Liver (tissue), 9 donors: ENCODE data around the gene KCNMB2. TPM values are rescaled to one million over a fixed set of nuclear protein-coding genes. Genes with fewer than 3 reads are reported as not detected.

Source experiments
- DNase-seq: peaks from one replicate; pipeline ENCODE4 v3.0.0-alpha.2; 2017; ENCODE audit warnings: low spot score
- H3K27ac ChIP-seq, 2 donors: one replicate each; pipeline ENCODE4 v1.7.0; 2013; ENCODE audit warnings: inconsistent platforms in 2 of 2, low read length in 2 of 2, control low read depth in 1 of 2, low read depth in 1 of 2, mild to moderate bottlenecking in 1 of 2
- H3K27me3 ChIP-seq, 4 donors: one replicate each; pipeline versions ENCODE4 v1.6.1 to v1.7.0; 2013; ENCODE audit warnings: low read length in 3 of 4, inconsistent platforms in 1 of 4, mild to moderate bottlenecking in 1 of 4, moderate library complexity in 1 of 4; ENCODE audit not compliant: control insufficient read depth in 4 of 4, insufficient read depth in 4 of 4
- H3K36me3 ChIP-seq, 4 donors: one replicate each; pipeline versions ENCODE4 v1.6.1 to v1.7.0; 2013; ENCODE audit warnings: low read length in 3 of 4, mild to moderate bottlenecking in 3 of 4, low read depth in 1 of 4, moderate library complexity in 1 of 4; ENCODE audit not compliant: control insufficient read depth in 4 of 4, insufficient read depth in 3 of 4
- H3K4me1 ChIP-seq, 4 donors: one replicate each; pipeline versions ENCODE4 v1.6.1 to v1.7.0; 2013; ENCODE audit warnings: low read length in 3 of 4, mild to moderate bottlenecking in 3 of 4, moderate library complexity in 1 of 4; ENCODE audit not compliant: control insufficient read depth in 4 of 4, insufficient read depth in 4 of 4
- H3K4me3 ChIP-seq, 3 donors: one replicate each; pipeline versions ENCODE4 v1.6.1 to v1.7.0; 2013; ENCODE audit warnings: low read length in 3 of 3, control low read depth in 1 of 3, low read depth in 1 of 3, mild to moderate bottlenecking in 1 of 3
- H3K9ac ChIP-seq, 2 donors: one replicate each; pipeline ENCODE4 v1.7.0; 2013; ENCODE audit warnings: low read length in 2 of 2, mild to moderate bottlenecking in 2 of 2, moderate library complexity in 2 of 2, control low read depth in 1 of 2, low read depth in 1 of 2
- H3K9me3 ChIP-seq, 4 donors: one replicate each; pipeline versions ENCODE4 v1.6.1 to v1.7.0; 2013; ENCODE audit warnings: low read length in 3 of 4; ENCODE audit not compliant: control insufficient read depth in 4 of 4
- CTCF ChIP-seq: fragments of 150-350 bp; IDR thresholded peaks from 2 replicates; pipeline ENCODE4 v1.5.1; 2017; ENCODE audit warnings: improper control_type of control experiment, low read depth, low read length; ENCODE audit not compliant: missing input control
- EGR1 ChIP-seq, 2 donors: IDR thresholded peaks; 2 replicates each; pipeline ENCODE4 v1.6.1; 2016 to 2018; ENCODE audit warnings: antibody characterized with exemption in 2 of 2, low read depth in 2 of 2
- FOXA1 ChIP-seq: IDR thresholded peaks from 2 replicates; pipeline ENCODE4 v1.6.1; 2016; ENCODE audit warnings: antibody characterized with exemption
- FOXA2 ChIP-seq: IDR thresholded peaks from 2 replicates; pipeline ENCODE4 v1.6.1; 2016; ENCODE audit warnings: antibody characterized with exemption
- HNF4A ChIP-seq, 2 donors: conservative IDR thresholded peaks; 2 replicates each; pipeline ENCODE4 v1.6.1; 2016; ENCODE audit warnings: antibody characterized with exemption in 2 of 2, mild to moderate bottlenecking in 2 of 2
- HNF4G ChIP-seq: IDR thresholded peaks from 2 replicates; pipeline ENCODE4 v1.6.1; 2016; ENCODE audit warnings: antibody characterized with exemption
- JUND ChIP-seq, 2 donors: IDR thresholded peaks; 2 replicates each; pipeline ENCODE4 v1.6.1; 2016; ENCODE audit warnings: antibody characterized with exemption in 2 of 2
- RAD21 ChIP-seq, 2 donors: IDR thresholded peaks; 2 replicates each; pipeline ENCODE4 v1.6.1; 2016; ENCODE audit warnings: antibody characterized with exemption in 2 of 2, mild to moderate bottlenecking in 2 of 2
- REST ChIP-seq: IDR thresholded peaks from 2 replicates; pipeline ENCODE4 v1.6.1; 2016; ENCODE audit warnings: antibody characterized with exemption, mild to moderate bottlenecking
- RXRA ChIP-seq, 2 donors: IDR thresholded peaks; 2 replicates each; pipeline ENCODE4 v1.6.1; 2017 to 2018; ENCODE audit warnings: antibody characterized with exemption in 2 of 2, mild to moderate bottlenecking in 1 of 2
- SP1 ChIP-seq: IDR thresholded peaks from 2 replicates; pipeline ENCODE4 v1.6.1; 2018; ENCODE audit warnings: antibody characterized with exemption, mild to moderate bottlenecking
- TAF1 ChIP-seq: conservative IDR thresholded peaks from 2 replicates; pipeline ENCODE4 v1.6.1; 2016; ENCODE audit warnings: antibody characterized with exemption, mild to moderate bottlenecking
- YY1 ChIP-seq: IDR thresholded peaks from 2 replicates; pipeline ENCODE4 v1.6.1; 2016; ENCODE audit warnings: antibody characterized with exemption, mild to moderate bottlenecking
- WGBS: extraction: QIAGEN DNeasy Blood & Tissue Kit; methylation state at CpG from one replicate; pipeline ENCODE4 v1.1.7; 2013; 5-methylcytosine and 5-hydroxymethylcytosine counted together
- polyA plus RNA-seq, 2 donors: library from polyadenylated mRNA; stranded (reverse) in 1 of 2; unstranded in 1 of 2; fragments of 200-250 nt in 1 of 2; fragments of >200 nt in 1 of 2; fragmentation: Nextera tagmentation in 1 of 2; extraction: Ambion mirVana in 1 of 2; gene quantifications; one replicate each; pipeline versions ENCODE4 v1.2.1 to v1.2.3, GENCODE V29; 2013 to 2015
- total RNA-seq, 2 donors: library from RNA; depleted of rRNA; stranded (reverse); fragments of >200 nt; gene quantifications; one replicate each; pipeline ENCODE4 v1.2.3, GENCODE V29; 2014
- TF ChIP-seq, protein P1 (sequence below): IDR thresholded peaks from 2 replicates; pipeline ENCODE4 v1.6.1; 2016; ENCODE audit warnings: antibody characterized with exemption
- TF ChIP-seq, protein P2 (sequence below): IDR thresholded peaks from 2 replicates; pipeline ENCODE4 v1.6.1; 2016; ENCODE audit warnings: antibody characterized with exemption
- TF ChIP-seq, protein P3 (sequence below): IDR thresholded peaks from 2 replicates; pipeline ENCODE4 v1.6.1; 2016; ENCODE audit warnings: antibody characterized with exemption
- donor health status: healthy.
- donor health status: healthy.
- donor health status: healthy.
- donor health status: healthy.
- donor health status: healthy.

KCNMB2 gene
- total and polyA plus RNA-seq, 4 donors: 0.08 to 0.33 (median 0.16) TPM; not detected in 1

DNA sequence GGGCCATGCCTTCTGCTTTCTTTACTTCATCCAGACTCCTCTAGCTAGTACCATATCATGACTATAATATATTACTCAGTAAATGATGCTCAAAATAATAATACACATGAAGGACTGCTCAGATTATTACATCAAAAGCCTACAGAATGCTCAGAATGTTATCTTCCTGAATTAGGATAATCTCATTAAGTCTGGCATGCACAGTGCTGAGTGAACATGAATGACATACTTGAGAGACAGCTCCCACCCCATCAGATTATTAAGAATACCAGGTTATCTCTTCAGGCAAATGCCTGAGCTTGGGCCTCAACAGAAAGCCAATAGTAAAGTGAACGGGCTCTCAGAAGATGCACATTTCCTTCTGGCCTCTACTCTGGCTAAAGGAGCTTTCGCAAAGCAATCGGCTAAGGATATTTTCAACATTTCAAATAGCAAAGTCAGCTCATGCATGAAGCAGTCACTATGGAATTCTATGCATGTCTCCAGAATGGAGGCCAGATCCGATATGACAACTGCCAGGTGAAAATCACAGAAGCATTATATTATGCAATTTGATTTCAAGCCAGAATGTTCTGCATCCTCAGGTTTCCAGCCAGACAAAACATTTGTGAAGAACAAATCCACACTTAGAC is 122.6 kb downstream of the KCNMB2 start:
- Histone ChIP-seq H3K27ac (no peak overlapping the region), H3K4me1 (no peaks in the 10 kb centered on the region), H3K4me3 (no peak overlapping the region), H3K27me3 (no peaks in the 10 kb centered on the region), H3K9ac (no peak overlapping the region), H3K9me3 (peaks cover 0 to 4% (median 1%) of the 10 kb centered on the region in 4 donors), H3K36me3 (no peaks in the 10 kb centered on the region)
- 87% methylated on average over 4 of the region's 4 CpGs for WGBS
- no peak for DNase-seq
- TF ChIP-seq FOXA1 (no peak), HNF4G (no peak), FOXA2 (no peak), RXRA (IDR thresholded peaks at IDR 0.05) (no peak), YY1 (no peak), RAD21 (IDR thresholded peaks at IDR 0.05) (no peak), SP1 (no peak), REST (no peak), JUND (IDR thresholded peaks at IDR 0.05) (no peak), CTCF (no peak), TAF1 (no peak), EGR1 (IDR thresholded peaks at IDR 0.05; ENCODE audit: low read depth in 2 of 2) (no peak), HNF4A (conservative IDR thresholded peaks at IDR 0.05) (no peak)
- TF ChIP-seq, protein P1, sequence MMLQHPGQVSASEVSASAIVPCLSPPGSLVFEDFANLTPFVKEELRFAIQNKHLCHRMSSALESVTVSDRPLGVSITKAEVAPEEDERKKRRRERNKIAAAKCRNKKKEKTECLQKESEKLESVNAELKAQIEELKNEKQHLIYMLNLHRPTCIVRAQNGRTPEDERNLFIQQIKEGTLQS: no peak
- TF ChIP-seq, protein P2, sequence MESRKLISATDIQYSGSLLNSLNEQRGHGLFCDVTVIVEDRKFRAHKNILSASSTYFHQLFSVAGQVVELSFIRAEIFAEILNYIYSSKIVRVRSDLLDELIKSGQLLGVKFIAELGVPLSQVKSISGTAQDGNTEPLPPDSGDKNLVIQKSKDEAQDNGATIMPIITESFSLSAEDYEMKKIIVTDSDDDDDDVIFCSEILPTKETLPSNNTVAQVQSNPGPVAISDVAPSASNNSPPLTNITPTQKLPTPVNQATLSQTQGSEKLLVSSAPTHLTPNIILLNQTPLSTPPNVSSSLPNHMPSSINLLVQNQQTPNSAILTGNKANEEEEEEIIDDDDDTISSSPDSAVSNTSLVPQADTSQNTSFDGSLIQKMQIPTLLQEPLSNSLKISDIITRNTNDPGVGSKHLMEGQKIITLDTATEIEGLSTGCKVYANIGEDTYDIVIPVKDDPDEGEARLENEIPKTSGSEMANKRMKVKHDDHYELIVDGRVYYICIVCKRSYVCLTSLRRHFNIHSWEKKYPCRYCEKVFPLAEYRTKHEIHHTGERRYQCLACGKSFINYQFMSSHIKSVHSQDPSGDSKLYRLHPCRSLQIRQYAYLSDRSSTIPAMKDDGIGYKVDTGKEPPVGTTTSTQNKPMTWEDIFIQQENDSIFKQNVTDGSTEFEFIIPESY: no peak
- TF ChIP-seq, protein P3, sequence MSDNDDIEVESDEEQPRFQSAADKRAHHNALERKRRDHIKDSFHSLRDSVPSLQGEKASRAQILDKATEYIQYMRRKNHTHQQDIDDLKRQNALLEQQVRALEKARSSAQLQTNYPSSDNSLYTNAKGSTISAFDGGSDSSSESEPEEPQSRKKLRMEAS: no peak
